Gastroesophageal sphincter (tissue), 3 donors: ENCODE results near the gene SMG5.

Experiments used
- EP300 ChIP-seq: sonication (generic); formaldehyde crosslinking; IDR thresholded peaks from one replicate; pipeline ENCODE4 v1.6.1; 2017; ENCODE audit warnings: antibody characterized with exemption, mild to moderate bottlenecking
- POLR2A ChIP-seq, 2 donors: fragments of 450-650 bp; IDR thresholded peaks; one replicate each; pipeline ENCODE4 v1.6.1; 2017; ENCODE audit warnings: antibody characterized with exemption in 2 of 2, mild to moderate bottlenecking in 2 of 2, moderate library complexity in 1 of 2
- POLR2AphosphoS5 ChIP-seq: sonication (generic); formaldehyde crosslinking; IDR thresholded peaks from one replicate; pipeline ENCODE4 v1.6.1; 2017; ENCODE audit warnings: antibody characterized with exemption
- TF ChIP-seq, protein P1 (sequence below), 4 experiments: fragments of 200-600 bp in 2 of 4; fragments of 450-650 bp in 2 of 4; sonication (generic) in 1 of 4; IDR thresholded peaks; one replicate each; pipeline ENCODE4 v1.5.1; 2017 to 2019; ENCODE audit warnings: antibody characterized with exemption in 4 of 4, mild to moderate bottlenecking in 2 of 4, moderate library complexity in 2 of 4

DNA sequence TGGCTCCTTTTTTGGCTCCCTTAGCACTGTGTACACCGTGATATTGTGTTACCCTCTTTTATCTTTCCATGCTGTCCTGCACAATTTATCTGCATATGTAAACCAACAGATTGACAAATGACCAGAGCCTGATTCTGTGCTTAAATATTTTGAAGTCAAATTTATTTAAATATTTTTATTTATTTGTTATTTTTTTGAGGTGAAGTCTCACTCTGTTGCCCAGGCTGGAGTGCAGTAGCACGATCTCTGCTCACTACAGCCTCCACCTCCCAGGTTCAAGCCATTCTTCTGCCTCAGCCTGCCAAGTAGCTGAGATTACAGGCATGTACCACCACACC, 57.0 kb downstream of the SMG5 start:
- no peak for TF ChIP-seq POLR2AphosphoS5
- TF ChIP-seq, protein P1, sequence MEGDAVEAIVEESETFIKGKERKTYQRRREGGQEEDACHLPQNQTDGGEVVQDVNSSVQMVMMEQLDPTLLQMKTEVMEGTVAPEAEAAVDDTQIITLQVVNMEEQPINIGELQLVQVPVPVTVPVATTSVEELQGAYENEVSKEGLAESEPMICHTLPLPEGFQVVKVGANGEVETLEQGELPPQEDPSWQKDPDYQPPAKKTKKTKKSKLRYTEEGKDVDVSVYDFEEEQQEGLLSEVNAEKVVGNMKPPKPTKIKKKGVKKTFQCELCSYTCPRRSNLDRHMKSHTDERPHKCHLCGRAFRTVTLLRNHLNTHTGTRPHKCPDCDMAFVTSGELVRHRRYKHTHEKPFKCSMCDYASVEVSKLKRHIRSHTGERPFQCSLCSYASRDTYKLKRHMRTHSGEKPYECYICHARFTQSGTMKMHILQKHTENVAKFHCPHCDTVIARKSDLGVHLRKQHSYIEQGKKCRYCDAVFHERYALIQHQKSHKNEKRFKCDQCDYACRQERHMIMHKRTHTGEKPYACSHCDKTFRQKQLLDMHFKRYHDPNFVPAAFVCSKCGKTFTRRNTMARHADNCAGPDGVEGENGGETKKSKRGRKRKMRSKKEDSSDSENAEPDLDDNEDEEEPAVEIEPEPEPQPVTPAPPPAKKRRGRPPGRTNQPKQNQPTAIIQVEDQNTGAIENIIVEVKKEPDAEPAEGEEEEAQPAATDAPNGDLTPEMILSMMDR (IDR thresholded peaks at IDR 0.05) = no peak
- TF ChIP-seq EP300 = no peak
- TF ChIP-seq POLR2A (IDR thresholded peaks at IDR 0.05) = no peak
